OCI-LY7 (cell line): ENCODE results near the gene CLSTN1. TPM values are rescaled to one million over a fixed set of nuclear protein-coding genes. Genes with fewer than 3 reads are reported as not detected.

Experiments
- BruUV-seq: library from RNA; stranded (reverse); fragments of 400-500 nt; replicated peaks from 2 replicates; lab custom pipeline; 2021; lab: Mats Ljungman, UMichigan
- CTCF ChIA-PET: fragments of 300-600 bp; sonication (Branson Sonifier 250); formaldehyde crosslinking; loops from one replicate; lab custom pipeline; 2022; ENCODE audit warnings: antibody characterized with exemption; ENCODE audit not compliant: unreplicated experiment; lab: Charles Lee
- POLR2A ChIA-PET: fragments of 300-600 bp; sonication (Branson Sonifier 250); formaldehyde crosslinking; loops from one replicate; lab custom pipeline; 2022; ENCODE audit warnings: antibody characterized with exemption; lab: Charles Lee
- DNase-seq: peaks from one replicate; pipeline ENCODE4 v3.0.0-alpha.2; 2015; ENCODE audit warnings: low spot score
- H2AFZ ChIP-seq: fragments of 200-600 bp; sonication (generic), shearing (Covaris generic); 2 replicates; pipeline ENCODE4 v1.6.1; 2014; ENCODE audit warnings: mild to moderate bottlenecking, antibody characterized with exemption, low read length, moderate library complexity
- H3K27ac ChIP-seq: fragments of 200-600 bp; sonication (generic); 2 replicates; pipeline ENCODE4 v1.5.1; 2014; ENCODE audit warnings: mixed run types, low read depth, mild to moderate bottlenecking, moderate library complexity, low read length, inconsistent platforms; ENCODE audit not compliant: poor library complexity, severe bottlenecking
- H3K36me3 ChIP-seq: fragments of 200-600 bp; sonication (generic); 2 replicates; pipeline ENCODE4 v1.6.1; 2014; ENCODE audit warnings: mild to moderate bottlenecking, antibody characterized with exemption, low read length, moderate library complexity, mixed read lengths; ENCODE audit not compliant: insufficient read depth
- H3K4me1 ChIP-seq: fragments of 200-600 bp; sonication (generic); 2 replicates; pipeline ENCODE4 v1.5.1; 2014; ENCODE audit warnings: mild to moderate bottlenecking, low read length; ENCODE audit not compliant: insufficient read depth, poor library complexity, severe bottlenecking
- H3K4me2 ChIP-seq: fragments of 200-600 bp; sonication (generic); 2 replicates; pipeline ENCODE4 v1.6.1; 2014; ENCODE audit warnings: mild to moderate bottlenecking, low read length
- H3K4me3 ChIP-seq: fragments of 200-600 bp; sonication (generic); 2 replicates; pipeline ENCODE4 v1.5.1; 2014; ENCODE audit warnings: mild to moderate bottlenecking, low read depth, low read length; ENCODE audit not compliant: poor library complexity, severe bottlenecking
- H3K79me2 ChIP-seq: fragments of 200-600 bp; sonication (generic); 2 replicates; pipeline ENCODE4 v1.6.1; 2016; ENCODE audit warnings: low read depth, mild to moderate bottlenecking, low read length, moderate library complexity, mixed read lengths; ENCODE audit not compliant: insufficient read depth
- H3K9me2 ChIP-seq: fragments of 200-600 bp; sonication (generic); 2 replicates; pipeline ENCODE4 v1.6.1; 2016; ENCODE audit warnings: mild to moderate bottlenecking, low read length, mixed read lengths; ENCODE audit not compliant: insufficient read depth
- H3K9me3 ChIP-seq: fragments of 200-600 bp; sonication (generic); 2 replicates; pipeline ENCODE4 v1.6.1; 2014; ENCODE audit warnings: mild to moderate bottlenecking, mixed run types, low read length, mixed read lengths
- H4K20me1 ChIP-seq: fragments of 200-600 bp; sonication (generic); 2 replicates; pipeline ENCODE4 v1.6.1; 2014; ENCODE audit warnings: mild to moderate bottlenecking, antibody characterized with exemption, low read length, moderate library complexity, mixed read lengths; ENCODE audit not compliant: insufficient read depth
- CTCF ChIP-seq: fragments of 200-600 bp; sonication (generic); conservative IDR thresholded peaks from 2 replicates; pipeline ENCODE4 v1.5.1; 2014; ENCODE audit warnings: mild to moderate bottlenecking, antibody characterized with exemption, low read length, moderate library complexity, mixed read lengths
- EZH2phosphoT487 ChIP-seq: fragments of 200-600 bp; sonication (generic); IDR thresholded peaks from 2 replicates; pipeline ENCODE4 v1.6.1; 2018; ENCODE audit warnings: low read depth, borderline replicate concordance, mild to moderate bottlenecking, mixed run types, antibody characterized with exemption, low read length, moderate library complexity, mixed read lengths
- intact Hi-C: fragments of 100-400 bp; cut with micrococcal nuclease; formaldehyde crosslinking; loops from one replicate; pipeline ENCODE4 v1.10.0; 2022; ENCODE audit not compliant: unreplicated experiment
- total RNA-seq, 2 experiments: library from RNA; depleted of rRNA in 1 of 2; stranded (reverse); fragments of >200 nt in 1 of 2; shearing (Covaris generic) in 1 of 2; gene quantifications; 2 replicates each; pipeline ENCODE4 v1.2.3, GENCODE V29; 2014 to 2022

CLSTN1 gene
- total RNA-seq, 2 experiments from 2014 or later = 58.6 to 124 TPM

DNA sequence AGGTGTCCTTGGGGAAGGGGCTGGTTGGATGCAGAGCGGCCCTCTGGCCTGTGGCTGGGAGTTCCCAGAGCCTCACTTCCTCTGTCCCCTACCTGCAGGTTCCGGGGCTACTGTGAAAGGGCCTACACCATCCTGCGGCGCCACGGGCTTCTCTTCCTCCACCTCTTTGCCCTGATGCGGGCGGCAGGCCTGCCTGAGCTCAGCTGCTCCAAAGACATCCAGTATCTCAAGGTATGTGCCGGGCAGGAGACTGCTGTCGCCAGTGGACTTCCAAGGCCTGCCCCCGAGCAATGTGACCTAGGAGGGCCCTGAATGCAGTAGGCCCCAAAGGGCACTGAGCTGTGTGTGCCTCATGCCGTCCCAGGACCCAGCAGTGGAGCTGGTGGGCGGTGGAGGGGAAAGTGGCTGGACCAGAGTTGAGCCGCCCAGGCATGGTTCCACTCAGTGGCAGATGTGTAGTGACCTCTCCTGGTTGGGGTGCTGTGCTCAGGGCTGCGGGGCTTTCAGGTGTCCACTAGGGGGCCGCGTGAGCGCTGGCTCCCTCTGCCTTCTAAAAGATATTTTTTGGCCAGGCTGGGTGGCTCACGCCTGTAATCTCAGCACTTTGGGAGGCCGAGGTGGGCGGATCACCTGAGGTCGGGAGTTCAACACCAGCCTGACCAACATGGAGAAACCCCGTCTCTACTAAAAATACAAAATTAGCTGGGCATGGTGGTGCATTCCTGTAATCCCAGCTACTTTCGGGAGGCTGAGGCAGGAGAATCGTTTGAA is 98.9 kb downstream of the CLSTN1 start:
- Histone ChIP-seq H3K9me2 (no peaks in the 10 kb centered on the region), H3K4me3 (no peak overlapping the region), H3K36me3 (peaks cover 61% of the 10 kb centered on the region), H3K9me3 (no peaks in the 10 kb centered on the region), H2AFZ (no peak overlapping the region), H4K20me1 (no peaks in the 10 kb centered on the region), H3K4me2 (no peak overlapping the region), H3K27ac (no peak overlapping the region), H3K4me1 (peaks cover 9% of the 10 kb centered on the region), H3K79me2 (no peaks in the 10 kb centered on the region)
- ChIA-PET POLR2A (interaction anchor here (0.5 to 1.0 kb wide), 4 partner anchors 18 to 431 kb away, joined by 3 read pairs; no protein-coding TSS in a partner anchor), CTCF (interaction anchor here (0.5 to 0.6 kb wide), 2 partner anchors 9 to 226 kb away, joined by 4 read pairs; no protein-coding TSS in a partner anchor)
- BruUV-seq = no TSS peak
- peak; percentile 78 for DNase-seq
- TF ChIP-seq CTCF (peak; percentile 84), EZH2phosphoT487 (no peak)
- intact Hi-C loops = loop anchor here (1.0 kb wide), 1 partner anchor 142 kb away; no protein-coding TSS in a partner anchor

- no TSS peak for BruUV-seq
- Histone ChIP-seq H3K9me3 (no peaks in the 10 kb centered on the region), H3K79me2 (no peaks in the 10 kb centered on the region), H3K27ac (no peak overlapping the region), H3K4me3 (no peak overlapping the region), H2AFZ (no peak overlapping the region), H4K20me1 (no peaks in the 10 kb centered on the region), H3K36me3 (peaks cover 53% of the 10 kb centered on the region), H3K9me2 (no peaks in the 10 kb centered on the region), H3K4me2 (no peak overlapping the region), H3K4me1 (peaks cover 11% of the 10 kb centered on the region)
- ChIA-PET CTCF (no interaction called here), POLR2A (no interaction called here)
- intact Hi-C loops = no loop called here
- no peak for TF ChIP-seq CTCF
- no peak for TF ChIP-seq EZH2phosphoT487
- DNase-seq = no peak
These were observed 99.8 kb downstream of the CLSTN1 start for GRCh38 chr1:9723926-9724325.
